NT2/D1 (cell line): ENCODE results near the gene SPG21.

Experiments
- DNase-seq: peaks from one replicate; pipeline ENCODE4 v3.0.0-alpha.2; 2011; ENCODE audit warnings: low read depth, low spot score
- H3K27me3 ChIP-seq: 2 replicates; pipeline ENCODE4 v1.6.0; 2011; ENCODE audit warnings: mild to moderate bottlenecking; ENCODE audit not compliant: insufficient read length, insufficient read depth
- H3K36me3 ChIP-seq: 2 replicates; pipeline ENCODE4 v1.6.1; 2011; ENCODE audit warnings: mild to moderate bottlenecking, low read length, mixed read lengths; ENCODE audit not compliant: insufficient read depth, insufficient read length
- H3K4me1 ChIP-seq: 2 replicates; pipeline ENCODE4 v1.5.1; 2011; ENCODE audit not compliant: insufficient read depth, insufficient read length
- H3K4me3 ChIP-seq: 2 replicates; pipeline ENCODE4 v1.5.1; 2011; ENCODE audit warnings: low read depth; ENCODE audit not compliant: insufficient read length
- H3K9ac ChIP-seq: 2 replicates; pipeline ENCODE4 v1.6.0; 2011; ENCODE audit warnings: low read depth; ENCODE audit not compliant: insufficient read length
- H3K9me3 ChIP-seq: 2 replicates; pipeline ENCODE4 v1.5.1; 2011; ENCODE audit warnings: mild to moderate bottlenecking, low read length; ENCODE audit not compliant: insufficient read depth
- SUZ12 ChIP-seq: IDR thresholded peaks from 2 replicates; pipeline ENCODE4 v1.6.1; 2011; ENCODE audit not compliant: insufficient read length, insufficient read depth; ENCODE audit errors: extremely low read depth
- YY1 ChIP-seq: IDR thresholded peaks from 2 replicates; pipeline ENCODE4 v1.6.1; 2011; ENCODE audit not compliant: insufficient read length, insufficient read depth
- ZNF274 ChIP-seq: IDR thresholded peaks from 2 replicates; pipeline ENCODE4 v1.6.1; 2011; ENCODE audit warnings: mild to moderate bottlenecking, low read depth, low read length

Gene SPG21

DNA sequence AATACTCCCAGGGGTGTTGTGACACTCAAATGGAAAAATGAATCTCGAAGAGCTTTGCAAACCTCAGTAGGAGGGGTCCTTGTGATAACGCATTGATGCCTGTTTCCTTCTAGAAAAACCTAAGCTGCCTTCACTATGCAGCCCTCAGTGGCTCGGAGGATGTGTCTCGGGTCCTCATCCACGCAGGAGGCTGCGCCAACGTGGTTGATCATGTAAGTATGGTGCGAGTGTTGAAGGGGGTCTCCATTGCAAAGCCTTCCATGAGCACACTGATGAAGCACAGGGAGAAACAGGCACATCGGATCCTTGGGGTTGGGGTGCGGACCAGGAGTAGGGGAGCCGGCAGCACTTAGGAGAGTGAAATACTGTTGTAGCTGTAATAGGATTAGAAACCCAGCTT is 55.7 kb downstream of the SPG21 start:
- TF ChIP-seq SUZ12 (no peak), ZNF274 (no peak), YY1 (no peak)
- H3K9me3 ChIP-seq, result no peaks in the 10 kb centered on the region
- DNase-seq, result no peak
- H3K36me3 ChIP-seq, result no peaks in the 10 kb centered on the region
- H3K27me3 ChIP-seq, result no peaks in the 10 kb centered on the region
- no peak overlapping the region for H3K9ac ChIP-seq
- H3K4me1 ChIP-seq, result peaks cover 10% of the 10 kb centered on the region
- no peak overlapping the region for H3K4me3 ChIP-seq

DNA sequence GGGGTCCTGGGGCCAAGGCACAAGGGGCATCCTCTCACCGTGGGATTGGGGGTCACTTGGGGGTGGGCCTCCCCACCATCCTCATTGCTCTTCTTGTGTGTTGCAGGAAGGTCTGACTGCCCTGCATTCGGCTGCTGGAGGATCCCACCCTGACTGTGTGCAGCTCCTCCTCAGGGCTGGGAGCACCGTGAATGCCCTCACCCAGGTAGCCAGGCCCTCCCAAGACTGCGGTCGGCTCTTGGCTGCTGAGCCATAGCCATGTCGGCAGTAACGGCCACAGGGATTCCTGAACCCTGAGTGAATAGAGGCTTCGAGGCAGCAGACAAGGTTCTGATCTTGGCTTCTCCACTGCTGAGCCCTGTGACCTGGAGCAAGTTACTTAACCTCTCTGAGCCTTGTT is 58.3 kb downstream of the SPG21 start:
- H3K27me3 ChIP-seq, result no peaks in the 10 kb centered on the region
- no peaks in the 10 kb centered on the region for H3K9me3 ChIP-seq
- H3K4me1 ChIP-seq, result peaks cover 10% of the 10 kb centered on the region
- H3K9ac ChIP-seq, result no peak overlapping the region
- TF ChIP-seq ZNF274 (no peak), SUZ12 (no peak), YY1 (no peak)
- no peak overlapping the region for H3K4me3 ChIP-seq
- no peaks in the 10 kb centered on the region for H3K36me3 ChIP-seq
- no peak for DNase-seq

DNA sequence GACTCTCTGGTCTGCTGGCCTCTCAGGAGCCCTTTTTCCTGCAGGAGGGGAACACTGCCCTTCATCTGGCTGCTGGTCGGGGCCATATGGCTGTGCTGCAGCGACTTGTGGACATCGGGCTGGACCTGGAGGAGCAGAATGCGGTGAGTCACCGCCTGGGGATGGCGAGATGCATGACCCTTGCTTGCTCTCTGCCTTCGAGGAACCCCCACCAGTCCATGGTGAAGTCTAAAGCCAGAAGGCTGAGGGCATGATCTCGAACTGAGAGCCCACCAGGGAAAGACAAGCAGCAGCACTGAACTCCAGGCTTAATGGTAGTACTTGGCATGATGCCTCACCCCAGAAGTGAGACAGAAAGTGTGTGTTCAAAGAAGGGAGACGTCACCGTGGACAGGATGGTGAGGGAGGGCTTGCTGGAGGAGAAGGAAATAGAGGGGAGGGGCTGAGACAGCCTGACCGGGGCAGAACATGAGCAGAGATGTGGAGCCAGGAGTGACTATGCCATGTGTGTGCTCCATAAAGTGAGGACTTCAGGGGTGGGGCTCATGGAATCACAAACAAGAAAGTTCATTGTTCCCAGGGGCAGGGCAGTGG is 58.8 kb downstream of the SPG21 start:
- Histone ChIP-seq H3K36me3 (no peaks in the 10 kb centered on the region), H3K9ac (peak overlapping the region; percentile 25), H3K9me3 (no peaks in the 10 kb centered on the region), H3K4me3 (no peak overlapping the region), H3K4me1 (peaks cover 10% of the 10 kb centered on the region), H3K27me3 (no peaks in the 10 kb centered on the region)
- DNase-seq, result no peak
- TF ChIP-seq ZNF274 (no peak), SUZ12 (no peak), YY1 (no peak)

DNA sequence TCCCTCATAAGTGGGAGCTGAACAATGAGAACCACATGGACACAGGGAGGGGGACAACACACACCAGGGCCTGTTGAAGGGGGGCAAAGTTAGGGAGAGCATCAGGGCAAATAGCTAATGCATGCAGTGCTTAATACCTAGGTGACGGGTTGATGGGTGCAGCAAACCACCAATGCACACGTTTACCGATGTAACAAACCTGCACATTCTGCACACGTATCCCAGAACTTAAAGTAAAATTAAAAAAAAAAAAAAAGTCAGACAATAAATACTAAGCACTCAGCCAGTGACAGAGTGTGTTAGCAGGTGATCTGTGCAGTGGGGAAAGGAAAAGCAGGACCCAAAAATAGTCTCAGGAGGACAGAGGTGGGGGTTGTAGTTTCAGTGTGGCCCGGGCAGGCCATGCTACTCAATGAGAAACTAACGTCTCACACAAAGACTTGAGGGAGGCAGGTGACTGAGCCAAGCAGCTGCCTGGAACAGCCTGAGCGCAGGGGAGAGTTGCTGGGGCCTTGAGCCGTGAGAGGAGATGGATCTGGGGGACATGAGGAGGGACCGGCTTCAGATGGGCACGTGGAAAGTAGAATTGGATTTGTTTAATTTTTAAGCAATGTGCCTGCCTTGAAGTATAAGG is 59.6 kb downstream of the SPG21 start:
- Histone ChIP-seq H3K4me3 (no peak overlapping the region), H3K27me3 (no peaks in the 10 kb centered on the region), H3K9ac (no peak overlapping the region), H3K4me1 (peaks cover 10% of the 10 kb centered on the region), H3K9me3 (no peaks in the 10 kb centered on the region), H3K36me3 (no peaks in the 10 kb centered on the region)
- DNase-seq, result no peak
- no peak for TF ChIP-seq SUZ12
- no peak for TF ChIP-seq ZNF274
- TF ChIP-seq YY1, result no peak

DNA sequence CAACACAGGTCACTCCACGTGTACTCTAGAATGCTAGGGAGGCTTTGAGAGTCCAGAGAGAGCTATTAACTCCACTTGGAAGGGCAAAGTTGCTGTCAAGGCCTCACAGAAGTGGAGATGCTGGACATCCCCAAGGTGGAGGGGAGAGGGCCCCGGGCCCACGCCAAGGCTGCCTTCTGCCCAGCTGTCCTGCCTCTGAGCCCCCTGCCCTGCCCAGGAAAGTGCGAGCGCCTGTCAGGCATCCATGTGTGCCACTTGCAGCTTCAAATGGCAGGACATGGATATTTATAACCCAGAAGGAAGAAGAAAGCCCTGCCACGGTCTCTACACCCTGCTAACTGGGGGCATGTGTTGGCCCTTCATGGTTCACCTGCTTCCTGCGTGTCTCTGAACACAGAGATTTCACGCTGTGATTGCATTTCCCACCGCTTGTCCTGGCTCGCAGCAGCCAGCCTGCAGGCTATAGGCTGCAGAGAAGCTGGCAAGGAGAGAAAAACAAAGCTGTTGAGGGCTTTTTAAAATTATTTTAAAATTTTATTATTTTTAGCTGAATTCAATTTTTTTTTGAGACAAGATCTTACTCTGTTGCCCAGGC is 61.0 kb downstream of the SPG21 start:
- DNase-seq, result no peak
- no peaks in the 10 kb centered on the region for H3K36me3 ChIP-seq
- peaks cover 10% of the 10 kb centered on the region for H3K4me1 ChIP-seq
- H3K9me3 ChIP-seq, result peaks cover 4% of the 10 kb centered on the region; the same call in 1 of the 2 replicates
- no peak overlapping the region for H3K4me3 ChIP-seq
- peak overlapping the region; percentile 8 for H3K9ac ChIP-seq
- TF ChIP-seq SUZ12 (no peak), YY1 (no peak), ZNF274 (no peak)
- no peaks in the 10 kb centered on the region for H3K27me3 ChIP-seq

DNA sequence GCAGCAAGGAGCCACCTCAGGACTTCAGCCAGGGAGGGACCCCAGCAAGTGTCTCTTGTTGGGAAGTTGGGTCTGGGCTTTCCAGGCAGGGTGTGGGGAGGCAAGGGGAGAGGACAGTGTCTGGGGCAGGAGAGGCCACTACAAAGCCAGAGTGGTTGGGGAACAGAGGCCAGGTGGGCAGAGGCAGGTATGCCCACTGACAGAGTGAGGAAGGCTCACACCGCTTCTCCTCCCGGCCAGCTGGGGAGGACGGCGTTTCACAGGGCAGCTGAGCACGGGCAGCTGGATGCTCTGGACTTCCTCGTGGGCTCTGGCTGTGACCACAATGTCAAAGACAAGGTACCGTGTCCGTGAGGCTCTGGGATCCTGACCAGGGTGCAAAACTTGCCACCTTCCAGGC is 63.1 kb downstream of the SPG21 start:
- Histone ChIP-seq H3K4me3 (no peak overlapping the region), H3K9me3 (peaks cover 13% of the 10 kb centered on the region), H3K4me1 (peaks cover 10% of the 10 kb centered on the region), H3K36me3 (no peaks in the 10 kb centered on the region), H3K9ac (no peak overlapping the region), H3K27me3 (no peaks in the 10 kb centered on the region)
- no peak for DNase-seq
- TF ChIP-seq SUZ12 (no peak), ZNF274 (no peak)

DNA sequence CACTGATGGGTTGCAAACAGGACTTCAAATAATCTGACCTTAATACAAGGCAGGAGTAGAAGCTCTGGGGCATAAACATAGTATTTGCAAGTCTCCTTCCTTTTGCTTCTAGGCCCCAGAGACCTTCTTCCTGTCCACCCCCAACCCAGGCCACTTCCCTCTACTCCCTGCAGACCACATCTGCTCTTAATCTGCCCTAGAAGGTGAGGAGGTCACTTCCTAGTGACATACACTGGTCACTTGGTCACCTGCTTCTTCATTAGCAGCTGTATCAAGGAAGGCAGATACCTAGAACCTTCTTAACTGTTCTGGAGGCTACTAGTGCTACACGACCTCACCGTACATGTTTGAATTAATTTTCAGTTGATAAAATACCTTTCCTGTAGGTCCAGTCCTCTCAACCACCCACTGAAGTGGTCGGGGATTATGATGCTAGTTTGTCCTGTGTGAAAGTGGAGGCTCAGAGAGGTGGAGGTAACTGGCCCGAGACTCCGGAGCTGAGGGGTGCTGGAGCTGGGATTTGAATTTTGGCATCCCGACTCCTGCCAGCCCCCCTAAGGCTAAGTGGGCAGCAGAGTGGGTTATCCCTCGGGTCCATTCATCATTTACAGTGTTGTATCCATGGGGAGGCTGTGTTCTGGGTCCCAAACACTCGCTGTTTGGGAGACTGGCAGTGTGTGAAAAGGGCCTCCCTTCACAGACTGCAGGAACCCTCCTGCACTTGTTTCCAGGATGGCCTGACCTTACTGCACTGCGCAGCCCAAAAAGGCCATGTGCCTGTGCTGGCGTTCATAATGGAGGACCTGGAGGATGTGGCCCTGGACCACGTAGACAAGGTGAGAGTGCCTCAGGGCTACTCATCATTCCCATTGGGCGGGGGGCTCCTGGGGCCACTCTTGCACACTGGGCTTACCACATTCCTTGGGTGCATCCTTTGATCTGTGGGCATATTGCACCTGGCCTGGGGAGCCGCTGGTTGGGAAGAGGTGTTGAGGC is 64.1 kb downstream of the SPG21 start:
- TF ChIP-seq SUZ12 (no peak), ZNF274 (no peak), YY1 (no peak)
- Histone ChIP-seq H3K36me3 (no peaks in the 10 kb centered on the region), H3K9ac (no peak overlapping the region), H3K4me1 (peaks cover 1% of the 10 kb centered on the region), H3K9me3 (peaks cover 13% of the 10 kb centered on the region), H3K4me3 (no peak overlapping the region), H3K27me3 (no peaks in the 10 kb centered on the region)
- DNase-seq, result no peak
